ENCODE data around the gene ANGPTL3. TPM values are rescaled to one million over a fixed set of nuclear protein-coding genes. Genes with fewer than 3 reads are reported as not detected.

The ANGPTL3 gene
- under 0.01 TPM in 1 of 2 replicates, not detected in the other for total RNA-seq

DNA sequence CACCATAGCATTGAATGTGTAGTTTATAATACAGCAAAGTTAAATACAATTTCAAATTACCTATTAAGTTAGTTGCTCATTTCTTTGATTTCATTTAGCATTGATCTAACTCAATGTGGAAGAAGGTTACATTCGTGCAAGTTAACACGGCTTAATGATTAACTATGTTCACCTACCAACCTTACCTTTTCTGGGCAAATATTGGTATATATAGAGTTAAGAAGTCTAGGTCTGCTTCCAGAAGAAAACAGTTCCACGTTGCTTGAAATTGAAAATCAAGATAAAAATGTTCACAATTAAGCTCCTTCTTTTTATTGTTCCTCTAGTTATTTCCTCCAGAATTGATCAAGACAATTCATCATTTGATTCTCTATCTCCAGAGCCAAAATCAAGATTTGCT lies at the start of gene ANGPTL3:
Gene ANGPTL3, plus strand, starts transcription at position 240 of the 400 bp plus-strand sequence. Its CDS starts 47 bp downstream, at position 287.

Other genes with a start within 250 kb of the ANGPTL3 start
- gene USP1, start 160.5 kb upstream of the ANGPTL3 start, total RNA-seq: 13.8 and 35.8 TPM in 2 replicates
- 53.0 and 96.4 TPM in 2 replicates for gene DOCK7, start 90.9 kb downstream of the ANGPTL3 start, total RNA-seq
- 3.7 and 10.9 TPM in 2 replicates for gene ATG4C, start 186.6 kb downstream of the ANGPTL3 start, total RNA-seq